ELR (cell line): ENCODE data around the gene SIM2.

ENCODE experiments used
- DNase-seq: peaks from one replicate; pipeline ENCODE4 v3.0.0-alpha.2; 2015; ENCODE audit warnings: low read depth

The SIM2 gene

GRCh38 chr21:36700295-36700970 is 1.5 kb downstream of the SIM2 start:
- no peak for DNase-seq

DNA sequence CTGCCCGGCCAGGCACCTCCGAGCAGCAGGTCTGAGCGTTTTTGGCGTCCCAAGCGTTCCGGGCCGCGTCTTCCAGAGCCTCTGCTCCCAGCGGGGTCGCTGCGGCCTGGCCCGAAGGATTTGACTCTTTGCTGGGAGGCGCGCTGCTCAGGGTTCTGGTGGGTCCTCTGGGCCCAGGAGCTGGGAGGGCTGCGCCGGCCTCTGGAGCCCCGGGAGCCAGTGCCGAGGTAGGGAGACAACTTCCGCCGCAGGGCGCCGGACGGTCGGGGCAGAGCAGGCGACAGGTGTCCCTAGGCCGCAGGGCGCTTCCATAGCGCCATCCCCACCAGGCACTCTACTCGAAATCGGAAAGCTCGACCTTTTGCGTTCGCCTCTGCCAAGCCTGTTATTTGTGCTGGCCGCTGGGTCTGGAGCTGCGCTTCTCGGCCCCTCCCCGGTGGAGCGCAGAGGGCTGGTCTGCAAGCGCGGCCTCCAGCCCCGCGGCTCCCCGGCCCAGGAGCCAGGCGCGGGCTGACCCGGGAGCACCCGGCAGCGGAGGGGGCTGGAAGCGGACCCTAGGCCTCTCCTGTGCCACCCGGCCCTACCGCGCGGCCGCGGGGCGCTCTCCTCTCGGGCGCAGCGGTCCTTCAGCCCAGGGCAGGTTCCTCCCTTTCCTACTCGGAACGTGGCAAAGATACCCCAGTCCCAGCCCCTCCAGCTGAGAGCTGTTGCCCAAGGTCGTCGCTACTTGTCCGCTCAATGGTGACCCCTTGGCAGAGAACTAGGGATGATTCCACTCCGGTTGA is 2.2 kb downstream of the SIM2 start:
- no peak for DNase-seq

DNA sequence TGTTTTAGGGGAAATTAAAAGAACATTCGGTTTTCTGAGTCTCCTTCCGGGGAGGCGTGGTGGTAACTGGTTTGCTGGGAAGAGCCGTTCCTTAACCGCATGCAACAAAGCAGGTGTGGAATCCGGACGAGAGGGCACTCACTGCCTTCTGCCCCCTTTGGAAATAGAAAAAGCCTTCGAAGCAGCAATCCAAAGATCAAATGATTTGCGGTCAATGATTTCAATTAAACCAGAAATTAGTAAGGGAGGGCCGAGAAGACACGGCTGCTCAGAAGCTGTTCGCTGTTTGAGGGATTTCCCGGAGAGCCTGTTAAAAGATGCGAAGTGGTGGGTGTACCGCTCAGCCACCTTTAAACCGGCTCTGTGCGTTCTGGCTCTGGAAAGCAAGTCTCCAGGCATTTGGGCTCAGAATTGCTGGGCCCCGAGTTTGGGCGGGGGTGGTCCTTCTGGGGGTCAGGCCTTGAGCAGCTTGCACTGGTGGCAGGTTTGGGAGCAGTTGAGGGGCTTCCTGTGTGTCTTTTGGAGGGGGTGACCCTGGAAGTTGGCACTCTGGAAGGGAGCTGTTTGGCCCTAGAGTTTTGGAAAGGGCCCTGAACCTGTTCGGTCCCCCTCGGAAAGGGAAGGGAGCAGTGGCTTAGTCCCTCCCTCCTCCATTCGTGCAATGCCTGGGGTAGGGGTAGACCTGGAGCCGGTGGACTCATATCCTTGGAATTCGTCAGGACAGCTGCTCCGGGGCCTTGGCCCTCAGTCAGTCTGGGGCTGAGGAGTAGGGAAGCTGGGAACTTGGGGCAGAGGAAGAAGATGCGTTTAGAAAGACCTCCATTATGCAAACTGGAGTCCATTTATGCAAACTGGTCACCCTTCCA is 3.1 kb downstream of the SIM2 start:
- peak; percentile 73 for DNase-seq

DNA sequence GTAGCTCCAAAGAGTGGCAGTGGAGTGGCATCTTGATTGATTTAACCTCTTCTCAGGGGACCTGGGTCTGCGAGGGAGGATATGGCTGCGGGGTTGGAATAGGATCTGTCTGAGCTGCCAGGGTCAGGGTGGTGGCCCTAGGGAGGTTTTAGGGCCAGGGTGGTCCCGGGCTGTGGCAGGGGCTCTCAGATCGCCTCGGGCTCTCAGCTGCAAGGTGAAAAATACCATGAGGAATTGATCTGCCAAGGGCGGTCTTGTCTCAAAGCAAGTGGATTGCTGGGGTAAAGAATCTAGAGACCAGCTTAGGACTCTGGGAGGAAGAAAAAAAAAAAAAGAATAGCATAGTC is 3.7 kb downstream of the SIM2 start:
- no peak for DNase-seq

GRCh38 chr21:36703123-36703522 is 4.2 kb downstream of the SIM2 start:
- no peak for DNase-seq

DNA sequence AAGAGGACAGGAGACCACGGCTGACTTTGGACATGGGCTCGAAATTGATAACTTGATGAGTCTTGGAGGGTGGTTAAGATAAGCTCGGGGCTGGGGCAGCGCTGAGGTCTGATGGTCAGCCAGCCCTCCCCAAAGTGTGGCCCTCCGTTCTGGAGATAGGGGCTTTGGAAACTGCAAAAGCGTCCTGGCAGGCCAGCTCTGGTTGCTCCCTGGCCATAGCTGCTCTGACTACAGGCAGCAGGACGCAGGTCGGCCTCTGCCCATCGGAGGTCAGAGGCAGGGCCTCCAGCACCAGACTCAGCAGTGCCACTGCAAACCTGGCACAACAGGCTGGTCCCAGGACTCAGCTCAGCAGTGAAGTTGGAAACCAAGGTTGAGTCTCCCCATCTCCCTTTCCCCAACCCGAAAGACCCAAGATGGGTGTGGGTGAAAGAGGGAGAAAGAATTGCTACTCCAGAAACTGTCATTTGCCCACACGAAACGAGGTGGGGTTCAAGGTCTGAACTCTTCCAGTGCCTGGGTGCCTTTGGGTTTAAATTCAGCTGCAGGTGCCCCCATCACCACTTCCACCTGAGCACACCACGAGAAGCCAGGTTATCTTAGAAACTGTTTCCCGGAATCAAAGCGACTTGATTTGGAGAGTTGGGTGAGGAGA is 4.8 kb downstream of the SIM2 start:
- no peak for DNase-seq

DNA sequence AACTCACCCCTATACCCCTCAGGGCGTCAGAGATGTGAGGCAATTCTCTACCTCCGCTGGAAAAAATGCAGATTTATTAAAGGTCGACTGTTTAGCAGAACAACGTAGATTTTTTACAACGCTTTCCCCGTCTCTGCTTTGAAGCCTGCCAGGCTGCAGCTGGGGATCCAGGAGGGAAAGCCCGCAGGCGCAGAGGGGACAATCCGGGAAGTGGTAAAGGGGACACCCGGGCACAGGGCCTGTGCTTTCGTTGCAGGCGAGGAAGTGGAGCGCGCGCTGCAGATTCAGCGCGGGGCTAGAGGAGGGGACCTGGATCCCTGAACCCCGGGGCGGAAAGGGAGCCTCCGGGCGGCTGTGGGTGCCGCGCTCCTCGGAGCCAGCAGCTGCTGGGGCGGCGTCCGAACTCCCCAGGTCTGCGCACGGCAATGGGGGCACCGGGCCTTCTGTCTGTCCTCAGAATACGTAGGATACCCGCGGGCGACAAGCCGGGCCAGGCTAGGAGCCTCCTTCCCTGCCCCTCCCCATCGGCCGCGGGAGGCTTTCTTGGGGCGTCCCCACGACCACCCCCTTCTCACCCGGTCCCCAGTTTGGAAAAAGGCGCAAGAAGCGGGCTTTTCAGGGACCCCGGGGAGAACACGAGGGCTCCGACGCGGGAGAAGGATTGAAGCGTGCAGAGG is 5.5 kb downstream of the SIM2 start:
- no peak for DNase-seq

GRCh38 chr21:36704958-36705678 is 6.2 kb downstream of the SIM2 start:
- DNase-seq, result no peak

GRCh38 chr21:36705679-36706481 is 7.0 kb downstream of the SIM2 start:
- DNase-seq, result no peak

- no peak for DNase-seq
Measured at GRCh38 chr21:36706482-36706852, 7.6 kb downstream of the SIM2 start.

- no peak for DNase-seq
Measured at GRCh38 chr21:36706951-36707762, 8.2 kb downstream of the SIM2 start.

DNA sequence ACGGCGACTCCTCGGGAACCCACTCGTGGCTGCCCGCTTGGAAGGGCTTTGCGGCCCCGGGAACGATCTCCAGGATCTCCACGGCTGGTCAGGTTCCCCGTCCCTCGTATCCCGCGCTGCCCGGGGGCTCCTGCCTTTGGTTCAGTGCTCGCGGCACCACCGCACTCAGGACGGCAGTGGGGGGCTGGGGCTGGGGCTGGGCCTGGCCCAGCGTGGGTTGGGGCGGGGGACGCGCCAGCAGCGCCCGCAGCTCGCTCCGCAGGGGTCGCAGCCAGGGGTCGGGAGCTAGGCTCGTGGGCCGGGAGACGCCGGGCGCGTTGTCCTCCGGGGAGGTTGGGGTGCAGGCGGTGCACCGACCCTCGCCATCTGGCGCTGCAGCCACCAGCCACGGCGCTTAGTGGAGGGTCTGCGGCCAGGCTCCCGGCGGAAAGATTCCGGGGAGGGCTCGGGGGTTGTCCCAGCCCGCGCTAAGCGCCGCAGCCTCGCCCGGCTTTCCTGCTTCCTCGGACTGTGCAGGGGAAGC is 8.9 kb downstream of the SIM2 start:
- no peak for DNase-seq

GRCh38 chr21:36708286-36709029 is 9.5 kb downstream of the SIM2 start:
- no peak for DNase-seq

DNA sequence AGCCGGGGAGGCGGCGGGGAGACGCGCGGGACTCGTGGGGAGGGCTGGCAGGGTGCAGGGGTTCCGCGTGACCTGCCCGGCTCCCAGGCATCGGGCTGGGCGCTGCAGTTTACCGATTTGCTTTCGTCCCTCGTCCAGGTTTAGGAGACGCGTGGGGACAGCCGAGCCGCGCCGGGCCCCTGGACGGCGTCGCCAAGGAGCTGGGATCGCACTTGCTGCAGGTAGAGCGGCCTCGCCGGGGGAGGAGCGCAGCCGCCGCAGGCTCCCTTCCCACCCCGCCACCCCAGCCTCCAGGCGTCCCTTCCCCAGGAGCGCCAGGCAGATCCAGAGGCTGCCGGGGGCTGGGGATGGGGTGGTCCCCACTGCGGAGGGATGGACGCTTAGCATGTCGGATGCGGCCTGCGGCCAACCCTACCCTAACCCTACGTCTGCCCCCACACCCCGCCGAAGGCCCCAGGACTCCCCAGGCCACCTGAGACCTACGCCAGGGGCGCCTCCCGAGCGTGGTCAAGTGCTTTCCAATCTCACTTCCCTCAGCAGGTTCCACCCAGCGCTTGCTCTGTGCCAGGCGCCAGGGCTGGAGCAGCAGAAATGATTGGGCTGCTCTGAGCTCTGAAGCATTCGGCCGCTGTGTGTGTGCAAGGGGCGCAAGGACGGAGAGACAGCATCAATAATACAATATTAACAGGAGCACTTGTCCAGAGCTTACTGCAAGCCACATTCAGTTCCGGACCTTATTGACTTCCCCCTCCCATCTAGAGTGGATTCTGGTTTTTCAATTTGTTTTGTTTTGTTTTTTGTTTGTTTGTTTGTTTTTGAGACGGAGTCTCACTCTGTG is 10.3 kb downstream of the SIM2 start:
- no peak for DNase-seq

DNA sequence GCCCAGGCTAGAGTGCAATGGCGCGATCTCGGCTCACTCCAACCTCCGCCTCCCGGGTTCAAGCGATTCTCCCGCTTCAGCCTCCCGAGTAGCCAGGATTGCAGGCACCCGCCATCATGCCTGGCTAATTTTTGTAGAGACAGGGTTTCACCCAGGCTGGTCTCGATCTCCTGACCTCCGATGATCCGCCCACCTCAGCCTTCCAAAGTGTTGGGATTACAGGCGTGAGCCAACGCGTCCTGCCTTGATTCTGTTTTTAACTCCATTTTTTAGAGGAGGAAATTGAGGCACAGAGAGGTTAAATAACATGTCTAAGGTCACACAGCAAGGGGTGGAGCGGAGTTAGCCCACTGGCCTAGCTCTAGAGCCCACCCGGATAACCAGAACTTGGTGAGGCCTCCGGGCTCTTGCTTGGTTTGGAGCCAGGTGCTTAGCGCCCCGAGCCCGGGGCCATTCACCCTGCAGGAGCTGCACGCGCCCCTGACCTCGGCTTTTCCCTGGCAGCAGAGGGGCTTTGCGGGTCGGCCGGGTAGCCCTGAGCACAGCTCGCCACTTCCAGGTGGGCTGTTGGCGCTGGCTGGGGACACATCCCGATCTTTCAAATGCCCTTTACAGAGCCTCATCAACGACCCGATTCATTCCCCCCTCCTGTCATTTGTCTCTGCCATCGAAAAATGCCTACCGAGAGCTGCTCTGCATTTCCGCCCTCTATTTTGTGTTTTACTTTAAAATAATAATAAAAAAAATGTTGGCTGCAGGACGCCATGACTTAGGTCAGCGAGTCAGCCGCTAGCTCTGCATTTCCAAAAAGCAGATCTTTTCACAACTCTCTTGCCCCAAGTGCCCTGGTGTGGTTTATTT is 11.2 kb downstream of the SIM2 start:
- no peak for DNase-seq

DNA sequence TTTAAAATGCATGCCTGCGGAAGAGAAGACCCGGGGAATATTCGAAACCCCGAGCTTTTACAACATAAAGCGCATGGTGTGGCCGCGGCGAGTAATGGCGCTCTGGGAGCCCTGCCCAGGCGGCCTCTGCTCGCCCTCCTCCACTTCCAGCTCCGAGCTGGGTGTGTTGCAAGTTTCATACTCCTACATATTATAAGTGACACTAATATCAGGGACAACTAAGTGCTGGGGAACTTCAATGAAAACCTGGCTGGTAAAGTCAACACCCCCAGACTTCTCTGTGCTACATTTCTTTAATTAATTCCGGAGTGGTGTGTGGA is 11.8 kb downstream of the SIM2 start:
- no peak for DNase-seq

GRCh38 chr21:36713746-36714145 is 14.8 kb downstream of the SIM2 start:
- no peak for DNase-seq
